Effector CD8-positive, alpha-beta T cell (primary cell): ENCODE data around the gene SPTBN4.
"Not testable (repeated sequence)": the region's sequence is repeated elsewhere in the genome, so short reads cannot be mapped to it uniquely, and the experiment has no call there.

Experiments used
- DNase-seq: peaks from one replicate; lab custom pipeline; 2025; lab: John Stamatoyannopoulos, UW

Gene SPTBN4

GRCh38 chr19:40586611-40587010, 119.8 kb downstream of the SPTBN4 start:
- no peak for DNase-seq

GRCh38 chr19:40588110-40588854, 121.5 kb downstream of the SPTBN4 start:
- no peak for DNase-seq

- DNase-seq: no peak
These were observed 122.2 kb downstream of the SPTBN4 start for GRCh38 chr19:40588926-40589569.

- no peak for DNase-seq
These were observed 123.0 kb downstream of the SPTBN4 start for GRCh38 chr19:40589591-40590429.

- no peak for DNase-seq
These were observed 123.9 kb downstream of the SPTBN4 start for GRCh38 chr19:40590464-40591265.

GRCh38 chr19:40591724-40592123, 124.9 kb downstream of the SPTBN4 start:
- not testable (repeated sequence) for DNase-seq

- no peak for DNase-seq
These were observed 125.4 kb downstream of the SPTBN4 start for GRCh38 chr19:40592170-40592569.

GRCh38 chr19:40594255-40594654, 127.5 kb downstream of the SPTBN4 start:
- DNase-seq: no peak

- no peak for DNase-seq
These were observed 127.9 kb downstream of the SPTBN4 start for GRCh38 chr19:40594657-40595091.

- DNase-seq: no peak
These were observed 130.0 kb downstream of the SPTBN4 start for GRCh38 chr19:40596608-40597328.

- no peak for DNase-seq
These were observed 130.6 kb downstream of the SPTBN4 start for GRCh38 chr19:40597329-40597838.

- DNase-seq: peak; percentile 79
These were observed 131.5 kb downstream of the SPTBN4 start for GRCh38 chr19:40598121-40598917.

GRCh38 chr19:40598918-40599307, 132.1 kb downstream of the SPTBN4 start:
- no peak for DNase-seq

GRCh38 chr19:40599331-40599901, 132.6 kb downstream of the SPTBN4 start:
- DNase-seq: no peak

- DNase-seq: no peak
These were observed 133.2 kb downstream of the SPTBN4 start for GRCh38 chr19:40599902-40600569.

- DNase-seq: no peak
These were observed 133.9 kb downstream of the SPTBN4 start for GRCh38 chr19:40600570-40601133.

GRCh38 chr19:40601134-40601974, 134.6 kb downstream of the SPTBN4 start, which contains the start of gene LTBP4:
Gene LTBP4 (plus strand): TSS chr19:40601369. CDS start chr19:40601388, 19 bp downstream.
- no peak for DNase-seq

- DNase-seq: no peak
These were observed 136.2 kb downstream of the SPTBN4 start for GRCh38 chr19:40603071-40603388.
